Kidney epithelial cell (primary cell): ENCODE data around the gene TRIO. TPM values are rescaled to one million over a fixed set of nuclear protein-coding genes. Genes with fewer than 3 reads are reported as not detected.

Experiments
- DNase-seq: peaks from one replicate; pipeline ENCODE4 v3.0.0-alpha.2; 2010; ENCODE audit warnings: low read depth
- H3K27me3 ChIP-seq: 2 replicates; pipeline ENCODE4 v1.6.0; 2011; ENCODE audit warnings: low read length; ENCODE audit not compliant: control insufficient read depth, insufficient read depth
- H3K36me3 ChIP-seq: 2 replicates; pipeline ENCODE4 v1.5.1; 2011; ENCODE audit warnings: low read length; ENCODE audit not compliant: control insufficient read depth, insufficient read depth
- H3K4me3 ChIP-seq: 2 replicates; pipeline ENCODE4 v1.5.1; 2011; ENCODE audit warnings: low read depth, mild to moderate bottlenecking, control low read depth, low read length
- CTCF ChIP-seq: IDR thresholded peaks from 2 replicates; pipeline ENCODE4 v1.5.1; 2011; ENCODE audit warnings: mild to moderate bottlenecking, moderate library complexity, low read length, control low read depth, inconsistent platforms; ENCODE audit not compliant: insufficient read depth, poor library complexity, severe bottlenecking
- total RNA-seq: library from RNA; depleted of rRNA; stranded (reverse); fragments of >200 nt; gene quantifications from 2 replicates; pipeline ENCODE4 v1.2.3, GENCODE V29; 2015

Gene TRIO
- total RNA-seq, 1 donor from 2014 or later = 174 TPM

- no peak for TF ChIP-seq CTCF
- Histone ChIP-seq H3K27me3 (no peaks in the 10 kb centered on the region), H3K36me3 (no peaks in the 10 kb centered on the region), H3K4me3 (peak overlapping the region; percentile 98)
- no peak for DNase-seq
Observed at GRCh38 chr5:14146725-14147124, 3.6 kb downstream of the TRIO start.

DNA sequence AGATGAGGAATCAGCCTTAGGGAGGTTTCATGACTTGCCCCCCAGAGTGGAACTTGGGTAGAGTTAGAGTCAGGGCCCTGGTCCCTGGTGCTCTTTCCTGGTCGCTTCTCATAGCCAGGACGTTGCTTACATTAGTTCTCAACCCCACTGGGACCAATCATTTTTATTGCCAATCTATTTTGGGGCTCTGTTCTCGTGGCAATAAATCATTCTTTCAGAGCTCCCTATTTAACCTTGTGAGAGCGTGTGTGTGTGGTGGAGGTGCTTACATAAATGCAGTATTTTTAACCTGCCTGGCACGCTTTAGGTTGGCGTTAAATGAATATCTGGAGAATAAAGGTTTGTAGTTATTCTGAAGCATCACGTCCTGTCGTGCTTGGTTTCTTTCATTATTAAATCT is 4.1 kb downstream of the TRIO start:
- Histone ChIP-seq H3K4me3 (no peak overlapping the region), H3K27me3 (no peaks in the 10 kb centered on the region), H3K36me3 (no peaks in the 10 kb centered on the region)
- no peak for TF ChIP-seq CTCF
- no peak for DNase-seq

- no peak for TF ChIP-seq CTCF
- Histone ChIP-seq H3K27me3 (no peaks in the 10 kb centered on the region), H3K4me3 (no peak overlapping the region)
Observed at GRCh38 chr5:14148483-14148882, 5.3 kb downstream of the TRIO start.

DNA sequence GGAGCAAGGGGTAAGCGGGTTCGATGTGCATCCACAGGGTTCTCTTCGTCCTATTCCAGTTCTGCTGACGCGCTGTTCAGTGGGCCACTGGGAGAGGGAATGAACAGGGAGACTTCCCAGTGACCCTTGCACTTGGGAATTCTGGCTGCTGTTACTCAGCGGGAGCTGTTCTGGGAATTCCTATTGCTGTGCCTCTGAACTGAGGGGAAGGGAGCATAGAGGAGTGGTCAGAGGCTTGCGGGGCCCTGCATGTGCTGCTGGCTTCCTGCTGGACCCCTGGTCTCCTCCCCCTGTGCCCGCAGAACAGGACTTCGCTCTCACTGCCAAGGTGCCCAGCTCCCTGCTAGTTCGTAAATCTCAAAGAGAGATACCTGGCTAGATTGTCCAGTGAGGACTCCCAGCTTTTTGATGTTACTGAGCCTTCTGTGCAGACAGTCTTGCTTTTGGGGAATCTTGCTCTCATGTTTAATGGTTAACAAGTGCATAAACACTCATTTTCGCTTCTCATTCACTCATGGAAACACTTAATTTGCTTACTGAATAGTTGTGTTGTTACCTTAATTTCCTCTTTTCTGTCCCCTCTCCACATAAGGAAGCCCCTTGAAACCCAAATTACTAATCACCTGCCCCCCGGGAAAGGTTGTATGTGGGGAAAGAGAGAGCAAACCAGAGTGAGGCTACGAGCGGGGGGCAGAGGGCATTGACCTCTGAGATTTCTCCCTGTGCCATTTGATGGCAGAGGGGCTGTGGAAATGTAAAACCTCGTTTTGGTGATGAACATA is 5.9 kb downstream of the TRIO start:
- Histone ChIP-seq H3K4me3 (no peak overlapping the region), H3K36me3 (no peaks in the 10 kb centered on the region), H3K27me3 (no peaks in the 10 kb centered on the region)
- TF ChIP-seq CTCF = no peak
- no peak for DNase-seq

More at GRCh38 chr5:14148483-14148882, 5.3 kb downstream of the TRIO start:
- no peak for DNase-seq
- no peaks in the 10 kb centered on the region for H3K36me3 ChIP-seq

GRCh38 chr5:14149672-14150274 is 6.6 kb downstream of the TRIO start:
- no peak overlapping the region for H3K4me3 ChIP-seq
- H3K27me3 ChIP-seq = no peaks in the 10 kb centered on the region
- TF ChIP-seq CTCF = no peak
- DNase-seq = no peak
- H3K36me3 ChIP-seq = no peaks in the 10 kb centered on the region
